ENCODE data around the gene CDC45.

CDC45 gene

DNA sequence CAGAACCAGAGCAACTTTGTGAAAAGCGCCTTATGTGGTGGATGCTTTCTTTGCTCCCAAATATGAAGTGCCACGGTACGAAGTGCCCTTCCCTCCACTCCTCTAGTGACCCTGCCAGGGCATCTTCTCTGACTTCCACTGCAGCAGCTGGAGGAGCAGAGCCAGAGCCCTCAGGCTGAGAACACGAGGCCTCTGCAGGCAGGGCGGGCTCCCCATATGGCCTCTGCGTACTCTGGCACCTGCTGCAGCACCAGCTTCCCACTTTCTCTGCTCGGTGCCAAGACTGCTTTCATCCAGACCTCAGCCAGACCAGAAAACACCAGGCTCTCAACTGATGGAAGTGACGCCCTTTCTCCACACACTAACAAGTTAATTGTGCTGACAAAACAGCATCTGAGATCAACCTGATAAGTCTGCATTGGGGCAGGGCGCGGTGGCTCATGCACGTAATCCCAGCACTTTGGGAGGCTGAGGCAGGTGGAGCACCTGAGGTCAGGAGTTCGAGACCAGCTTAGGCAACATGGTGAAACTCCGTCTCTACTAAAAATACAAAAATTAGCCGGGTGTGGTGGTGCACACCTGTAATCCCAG is 13.5 kb upstream of the CDC45 start:
- H3K4me1 ChIP-seq (ENCODE audit: control insufficient read depth, low read length): no peaks in the 10 kb centered on the region
- H3K36me3 ChIP-seq (ENCODE audit: control insufficient read depth, low read length): peaks cover 86% of the 10 kb centered on the region
- H3F3A ChIP-seq (ENCODE audit: control insufficient read depth, insufficient read depth): no peaks in the 10 kb centered on the region
- no peak overlapping the region for H3K4me3 ChIP-seq (ENCODE audit: low read length)
- H3K27me3 ChIP-seq (ENCODE audit: control insufficient read depth, low read length): no peaks in the 10 kb centered on the region
- no peak for TF ChIP-seq EZH2phosphoT487 (IDR thresholded peaks at IDR 0.05; ENCODE audit: borderline replicate concordance, low read length)
- TF ChIP-seq, protein P1, sequence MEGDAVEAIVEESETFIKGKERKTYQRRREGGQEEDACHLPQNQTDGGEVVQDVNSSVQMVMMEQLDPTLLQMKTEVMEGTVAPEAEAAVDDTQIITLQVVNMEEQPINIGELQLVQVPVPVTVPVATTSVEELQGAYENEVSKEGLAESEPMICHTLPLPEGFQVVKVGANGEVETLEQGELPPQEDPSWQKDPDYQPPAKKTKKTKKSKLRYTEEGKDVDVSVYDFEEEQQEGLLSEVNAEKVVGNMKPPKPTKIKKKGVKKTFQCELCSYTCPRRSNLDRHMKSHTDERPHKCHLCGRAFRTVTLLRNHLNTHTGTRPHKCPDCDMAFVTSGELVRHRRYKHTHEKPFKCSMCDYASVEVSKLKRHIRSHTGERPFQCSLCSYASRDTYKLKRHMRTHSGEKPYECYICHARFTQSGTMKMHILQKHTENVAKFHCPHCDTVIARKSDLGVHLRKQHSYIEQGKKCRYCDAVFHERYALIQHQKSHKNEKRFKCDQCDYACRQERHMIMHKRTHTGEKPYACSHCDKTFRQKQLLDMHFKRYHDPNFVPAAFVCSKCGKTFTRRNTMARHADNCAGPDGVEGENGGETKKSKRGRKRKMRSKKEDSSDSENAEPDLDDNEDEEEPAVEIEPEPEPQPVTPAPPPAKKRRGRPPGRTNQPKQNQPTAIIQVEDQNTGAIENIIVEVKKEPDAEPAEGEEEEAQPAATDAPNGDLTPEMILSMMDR (IDR thresholded peaks at IDR 0.05; ENCODE audit: low read depth, low read length, poor library complexity, severe bottlenecking): no peak
- no peaks in the 10 kb centered on the region for H3K9me2 ChIP-seq (replicated peaks; ENCODE audit: control insufficient read depth, low read length)
- no peak overlapping the region for H3K4me2 ChIP-seq (ENCODE audit: low read length)
- H3K79me2 ChIP-seq (ENCODE audit: control insufficient read depth, low read length): no peaks in the 10 kb centered on the region
- no peak overlapping the region for H3K27ac ChIP-seq (ENCODE audit: low read depth, low read length)
- H4K20me1 ChIP-seq (ENCODE audit: control insufficient read depth, insufficient read depth, low read depth, low read length): no peaks in the 10 kb centered on the region
- no peaks in the 10 kb centered on the region for H3K9me3 ChIP-seq (ENCODE audit: control insufficient read depth, insufficient read depth, low read length)

DNA sequence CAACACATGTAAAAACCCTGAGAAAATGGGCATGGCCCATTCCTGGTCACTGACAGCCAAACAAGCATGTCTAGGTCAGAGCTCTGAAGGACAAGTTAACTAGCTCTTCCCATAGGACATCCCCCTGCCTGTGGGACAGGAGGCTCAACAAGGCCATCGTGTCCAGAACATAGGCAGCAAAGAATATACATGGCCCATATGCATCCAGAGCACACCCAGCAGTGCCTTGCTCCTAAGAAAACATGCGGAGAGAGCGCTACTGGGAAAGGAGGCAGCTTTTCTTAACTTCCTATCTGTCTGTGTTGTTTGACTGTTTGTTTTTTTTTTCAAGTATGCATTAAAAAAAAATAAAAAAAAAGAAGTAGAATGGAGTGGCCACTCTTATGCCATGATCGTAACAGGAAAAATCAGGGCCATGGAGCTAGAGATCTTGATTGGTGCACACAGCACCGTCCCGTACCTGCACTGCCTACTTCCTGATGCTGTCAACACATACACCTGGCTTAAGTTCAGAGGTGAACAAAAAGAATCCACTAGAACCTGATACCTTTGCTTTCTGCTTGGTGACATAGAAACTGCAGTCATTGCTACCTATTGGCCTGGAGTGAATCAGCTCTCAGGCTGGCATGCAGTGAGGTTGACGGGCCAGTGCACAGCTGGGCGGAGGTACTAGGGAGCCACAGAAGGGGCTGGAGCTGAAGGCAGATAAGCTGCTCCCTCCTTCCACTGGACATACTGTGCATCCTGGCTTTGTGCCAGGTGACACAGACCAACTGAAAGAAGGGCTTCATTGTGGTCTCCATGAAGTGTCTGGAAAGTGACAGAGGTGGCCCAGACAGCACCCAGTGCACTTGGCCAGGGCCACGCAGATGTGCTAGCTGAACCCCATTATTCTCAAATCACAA is 12.6 kb upstream of the CDC45 start:
- H3K36me3 ChIP-seq (ENCODE audit: control insufficient read depth, low read length): peaks cover 91% of the 10 kb centered on the region
- no peaks in the 10 kb centered on the region for H4K20me1 ChIP-seq (ENCODE audit: control insufficient read depth, insufficient read depth, low read depth, low read length)
- H3K9me2 ChIP-seq (replicated peaks; ENCODE audit: control insufficient read depth, low read length): no peaks in the 10 kb centered on the region
- no peak overlapping the region for H3K27ac ChIP-seq (ENCODE audit: low read depth, low read length)
- no peak overlapping the region for H3K4me2 ChIP-seq (ENCODE audit: low read length)
- H3K9me3 ChIP-seq (ENCODE audit: control insufficient read depth, insufficient read depth, low read length): no peaks in the 10 kb centered on the region
- no peaks in the 10 kb centered on the region for H3K4me1 ChIP-seq (ENCODE audit: control insufficient read depth, low read length)
- H3K4me3 ChIP-seq (ENCODE audit: low read length): no peak overlapping the region
- TF ChIP-seq, protein P1 (IDR thresholded peaks at IDR 0.05; ENCODE audit: low read depth, low read length, poor library complexity, severe bottlenecking): no peak
- TF ChIP-seq EZH2phosphoT487 (IDR thresholded peaks at IDR 0.05; ENCODE audit: borderline replicate concordance, low read length): no peak
- no peaks in the 10 kb centered on the region for H3K79me2 ChIP-seq (ENCODE audit: control insufficient read depth, low read length)
- no peaks in the 10 kb centered on the region for H3F3A ChIP-seq (ENCODE audit: control insufficient read depth, insufficient read depth)
- H3K27me3 ChIP-seq (ENCODE audit: control insufficient read depth, low read length): no peaks in the 10 kb centered on the region

- Histone ChIP-seq H3K4me2 (ENCODE audit: low read length) (no peak overlapping the region), H3K4me3 (ENCODE audit: low read length) (no peak overlapping the region), H3F3A (ENCODE audit: control insufficient read depth, insufficient read depth) (no peaks in the 10 kb centered on the region), H3K9me2 (replicated peaks; ENCODE audit: control insufficient read depth, low read length) (no peaks in the 10 kb centered on the region), H3K27me3 (ENCODE audit: control insufficient read depth, low read length) (no peaks in the 10 kb centered on the region), H3K79me2 (ENCODE audit: control insufficient read depth, low read length) (peaks cover 3% of the 10 kb centered on the region; the same call in 1 of the 2 replicates), H3K36me3 (ENCODE audit: control insufficient read depth, low read length) (peaks cover 93% of the 10 kb centered on the region), H4K20me1 (ENCODE audit: control insufficient read depth, insufficient read depth, low read depth, low read length) (no peaks in the 10 kb centered on the region; the same call in 1 of the 2 replicates), H3K9me3 (ENCODE audit: control insufficient read depth, insufficient read depth, low read length) (no peaks in the 10 kb centered on the region), H3K27ac (ENCODE audit: low read depth, low read length) (no peak overlapping the region), H3K4me1 (ENCODE audit: control insufficient read depth, low read length) (no peaks in the 10 kb centered on the region)
- TF ChIP-seq EZH2phosphoT487 (IDR thresholded peaks at IDR 0.05; ENCODE audit: borderline replicate concordance, low read length): no peak
- TF ChIP-seq, protein P1 (IDR thresholded peaks at IDR 0.05; ENCODE audit: low read depth, low read length, poor library complexity, severe bottlenecking): no peak
Observed at GRCh38 chr22:19467912-19468311, 11.8 kb upstream of the CDC45 start.
